HG02642 (cell line): ENCODE results near the gene UNC45B.
"Not testable (repeated sequence)": the region's sequence is repeated elsewhere in the genome, so short reads cannot be mapped to it uniquely, and the experiment has no call there.

Experiments used
- ATAC-seq: cut with Tn5 transposase; IDR thresholded peaks from one replicate; pipeline ENCODE4 v1.9.1; 2021; ENCODE audit warnings: mild to moderate bottlenecking; ENCODE audit not compliant: unreplicated experiment, poor library complexity

UNC45B gene

DNA sequence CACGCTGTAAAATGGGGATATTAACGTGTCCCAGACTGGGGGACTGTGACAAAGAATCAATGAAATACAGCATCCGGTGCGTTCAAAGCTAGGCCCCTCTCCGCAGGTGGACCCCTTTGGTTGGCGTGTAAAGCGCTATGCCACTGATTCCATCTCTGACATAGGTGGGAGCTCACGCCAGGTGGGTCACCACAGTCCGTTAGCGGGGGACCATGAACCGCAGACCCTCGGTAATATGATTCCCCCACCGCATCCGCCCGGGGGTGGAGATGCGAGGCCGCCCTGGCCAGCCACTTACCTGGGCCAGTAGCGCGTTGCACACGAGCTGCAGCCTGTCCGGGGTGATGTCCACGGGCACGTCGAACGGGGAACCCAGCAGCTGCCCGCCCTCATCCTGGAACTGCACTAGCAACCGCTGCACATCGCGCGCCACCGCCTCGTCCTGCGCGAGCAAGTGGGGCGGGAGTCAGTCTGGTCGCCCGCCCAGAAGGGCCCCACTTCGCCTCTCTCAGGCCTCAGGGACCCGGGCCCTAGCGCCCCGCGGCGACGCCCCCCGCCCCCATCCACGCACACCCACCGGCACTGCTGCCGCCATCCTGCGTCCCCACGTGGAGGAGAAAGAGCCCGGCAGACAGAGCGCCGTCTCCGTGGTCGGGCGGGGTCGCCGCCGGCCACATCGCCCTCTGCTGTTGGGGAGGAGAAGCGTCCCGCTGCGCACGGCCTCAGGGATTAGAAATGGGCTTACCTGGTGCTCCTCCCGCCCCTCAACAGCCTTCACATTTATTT, 5.7 kb upstream of the UNC45B start, which contains the start of gene NLE1:
Gene NLE1 (minus strand): TSS at position 623 of the 786 bp plus-strand sequence. CDS start 28 bp downstream, at position 595.
- ATAC-seq, result peak; percentile 88

DNA sequence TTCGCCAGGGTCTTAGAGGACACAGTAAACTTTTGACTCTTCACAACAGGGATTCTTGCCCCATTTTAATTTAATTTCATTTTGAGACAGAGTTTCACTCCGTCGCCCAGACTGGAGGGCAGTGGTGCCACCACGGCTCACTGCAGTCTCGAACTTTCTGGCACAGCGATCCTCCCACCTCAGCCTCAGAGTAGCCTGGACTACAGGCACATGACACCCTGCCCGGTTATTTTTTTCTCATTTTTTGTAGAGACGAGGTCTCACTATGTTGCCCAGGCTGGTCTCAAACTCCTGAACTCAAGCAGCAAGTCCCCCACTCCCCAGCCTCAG, 5.2 kb upstream of the UNC45B start:
- no peak for ATAC-seq

- ATAC-seq, result no peak
Observed at GRCh38 chr17:35144840-35145239, 2.8 kb upstream of the UNC45B start.

- no peak for ATAC-seq
Observed at GRCh38 chr17:35146214-35146833, 1.3 kb upstream of the UNC45B start.

GRCh38 chr17:35148144-35148543, 527 bp downstream of the UNC45B start:
- ATAC-seq, result no peak

DNA sequence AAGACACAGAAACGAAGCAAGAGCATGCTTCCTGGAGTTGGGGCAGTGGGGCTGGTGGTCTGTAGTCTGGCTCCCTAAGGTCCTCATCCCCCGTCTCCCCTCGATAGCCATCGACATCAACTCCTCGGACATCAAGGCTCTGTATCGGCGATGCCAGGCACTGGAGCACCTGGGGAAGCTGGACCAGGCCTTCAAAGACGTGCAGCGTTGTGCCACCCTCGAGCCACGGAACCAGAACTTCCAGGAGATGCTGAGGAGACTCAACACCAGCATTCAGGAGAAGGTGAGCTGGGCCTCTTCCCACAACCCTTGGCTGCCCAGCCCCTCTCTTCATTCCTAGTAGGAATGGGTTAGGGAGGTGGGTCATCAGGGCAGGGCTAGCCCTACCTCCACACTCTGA, 2.3 kb downstream of the UNC45B start:
- no peak for ATAC-seq

DNA sequence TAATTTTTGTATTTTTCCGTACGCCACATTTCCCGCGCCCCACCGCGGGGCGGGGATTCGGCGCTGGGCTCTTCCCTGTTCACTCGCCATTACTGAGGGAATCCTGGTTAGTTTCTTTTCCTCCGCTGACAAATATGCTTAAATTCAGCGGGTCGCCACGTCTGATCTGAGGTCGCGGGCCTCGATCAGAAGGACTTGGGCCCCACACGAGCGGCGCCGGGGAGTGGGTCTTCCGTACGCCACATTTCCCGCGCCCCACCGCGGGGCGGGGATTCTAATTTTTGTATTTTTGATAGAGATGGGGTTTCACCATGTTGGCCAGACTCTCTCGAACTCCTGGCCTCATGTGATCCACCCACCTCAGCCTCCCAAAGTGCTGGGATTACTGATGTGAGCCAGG, 3.5 kb downstream of the UNC45B start:
- not testable (repeated sequence) for ATAC-seq

DNA sequence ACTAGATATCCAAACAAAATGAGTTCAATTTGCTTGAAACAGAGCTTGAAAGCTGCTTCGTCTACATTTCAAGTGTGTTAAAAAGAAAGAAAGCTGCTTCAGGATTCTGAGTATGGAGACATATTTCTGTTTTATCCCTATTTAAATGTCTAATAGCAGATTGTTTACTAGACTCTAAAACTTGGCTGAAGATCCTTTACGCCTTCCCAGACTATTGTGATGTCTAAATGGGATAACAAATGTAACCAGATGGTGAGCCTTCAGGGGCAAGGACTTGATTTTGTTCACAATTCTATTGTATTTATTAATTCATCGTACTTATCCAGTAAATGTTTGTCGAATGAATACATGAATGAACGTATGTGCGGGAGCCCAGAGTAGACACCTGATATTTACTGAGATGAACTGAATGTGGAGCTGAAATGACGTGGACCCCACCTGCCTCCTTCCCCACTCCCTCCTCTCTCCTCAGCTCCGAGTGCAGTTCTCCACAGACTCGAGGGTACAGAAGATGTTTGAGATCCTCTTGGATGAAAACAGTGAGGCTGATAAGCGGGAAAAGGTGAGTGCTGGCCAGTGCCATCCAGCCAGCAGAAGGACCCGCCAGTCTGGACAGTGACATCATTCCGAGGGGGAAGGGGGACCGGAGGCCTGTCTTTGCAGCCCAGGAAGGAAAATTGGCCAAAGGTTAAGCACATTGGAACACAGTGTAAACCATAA, 5.0 kb downstream of the UNC45B start:
- ATAC-seq, result no peak

- ATAC-seq, result no peak
Observed at GRCh38 chr17:35154196-35155165, 6.9 kb downstream of the UNC45B start.

DNA sequence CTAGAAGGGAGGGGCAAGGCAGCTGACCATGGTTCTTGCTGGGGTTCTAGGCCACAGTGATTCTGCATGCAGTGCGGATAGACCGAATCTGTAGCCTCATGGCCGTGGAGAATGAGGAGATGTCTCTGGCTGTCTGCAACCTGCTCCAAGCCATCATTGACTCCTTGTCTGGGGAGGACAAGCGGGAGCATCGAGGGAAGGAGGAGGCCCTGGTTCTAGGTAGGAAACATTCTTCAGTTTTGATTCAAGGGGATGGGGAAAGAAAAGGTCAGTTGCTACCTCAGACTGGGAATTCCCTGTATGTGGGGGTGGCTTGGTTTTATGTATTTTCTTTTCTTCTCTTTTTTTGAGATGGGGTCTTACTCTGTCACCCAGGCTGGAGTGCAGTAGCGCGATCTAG, 7.6 kb downstream of the UNC45B start:
- no peak for ATAC-seq

DNA sequence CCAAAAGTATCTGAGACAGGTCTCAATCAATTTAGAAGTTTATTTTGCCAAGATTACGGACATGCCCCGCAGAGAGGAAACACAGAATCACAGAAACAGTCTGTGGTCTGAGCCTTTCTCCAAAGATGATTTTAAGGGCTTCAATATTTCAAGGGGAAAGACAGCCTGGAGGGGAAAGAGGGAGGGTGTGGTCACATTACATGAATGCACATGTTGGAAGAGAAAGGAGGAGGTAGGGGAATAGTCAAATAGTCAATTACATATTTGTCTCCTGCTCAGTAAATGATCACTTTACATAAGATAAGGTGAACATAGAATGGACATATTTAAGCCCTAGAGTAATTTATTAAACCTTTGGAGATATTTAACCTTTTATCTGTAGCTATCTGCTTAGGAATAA, 12.3 kb downstream of the UNC45B start:
- ATAC-seq, result no peak

GRCh38 chr17:35160354-35161201, 13.0 kb downstream of the UNC45B start:
- ATAC-seq, result no peak

GRCh38 chr17:35161281-35161761, 13.7 kb downstream of the UNC45B start:
- no peak for ATAC-seq

DNA sequence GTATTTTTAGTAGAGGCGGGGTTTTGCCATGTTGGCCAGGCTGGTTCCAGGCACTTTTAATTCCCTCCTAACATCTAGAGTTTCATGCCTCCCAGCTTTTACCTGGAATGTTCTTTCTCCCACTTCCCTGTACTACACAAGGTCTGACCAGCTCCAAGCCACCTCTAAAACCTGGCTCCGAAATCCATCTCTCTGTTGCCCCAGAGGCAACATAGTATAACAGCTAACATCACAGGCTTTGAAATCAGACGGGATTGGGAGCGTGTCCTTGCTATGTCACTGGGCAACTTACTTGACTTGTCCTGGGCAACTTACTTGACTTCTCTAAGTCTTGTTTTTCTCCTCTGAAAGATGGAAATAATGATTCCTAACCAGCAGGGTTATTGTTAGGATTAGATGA, 15.1 kb downstream of the UNC45B start:
- ATAC-seq, result no peak

- ATAC-seq, result no peak
Observed at GRCh38 chr17:35163886-35164285, 16.3 kb downstream of the UNC45B start.

DNA sequence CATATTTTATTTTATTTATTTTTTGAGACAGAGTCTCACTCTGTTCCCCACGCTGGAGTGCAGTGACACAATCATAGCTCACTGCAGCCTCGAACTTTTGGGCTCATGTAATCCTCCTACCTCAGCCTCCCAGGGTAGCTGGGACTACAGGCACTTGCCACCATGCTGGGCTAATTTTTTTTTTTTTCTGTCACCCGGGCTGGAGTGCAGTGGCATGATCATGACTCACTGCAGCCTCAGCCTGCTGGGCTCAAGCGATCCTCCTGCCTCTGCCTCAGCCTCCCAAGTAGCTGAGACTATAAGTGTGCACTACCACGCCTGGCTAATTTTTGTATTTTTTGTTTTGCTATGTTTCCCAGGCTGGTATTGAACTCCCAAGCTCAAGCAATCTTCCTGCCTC, 17.1 kb downstream of the UNC45B start:
- no peak for ATAC-seq

DNA sequence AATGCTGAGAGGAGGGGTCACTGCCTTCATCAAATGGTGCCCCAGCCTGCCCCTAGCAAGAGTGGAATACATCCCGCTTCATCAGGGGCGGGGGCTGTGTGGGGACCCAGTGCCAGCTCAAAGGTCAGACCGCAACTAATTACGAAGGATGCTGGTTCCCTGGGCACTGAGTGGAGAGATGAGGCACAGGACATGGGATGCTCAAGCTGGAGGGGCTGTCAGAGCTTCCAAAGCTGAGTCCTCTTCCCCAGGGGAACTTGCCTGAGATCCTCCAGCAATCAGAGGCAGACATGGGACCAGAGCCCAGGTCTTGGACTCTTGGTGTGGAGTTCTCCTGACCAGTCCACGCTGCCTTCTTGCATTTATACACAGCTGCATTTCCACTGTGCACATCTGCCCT, 18.9 kb downstream of the UNC45B start:
- no peak for ATAC-seq

- ATAC-seq, result no peak
Observed at GRCh38 chr17:35167046-35167445, 19.4 kb downstream of the UNC45B start.

GRCh38 chr17:35167666-35168065, 20.0 kb downstream of the UNC45B start:
- ATAC-seq, result no peak
